K562 (cell line): Measurements from ENCODE around the gene TMEM217. TPM values are rescaled to one million over a fixed set of nuclear protein-coding genes. Genes with fewer than 3 reads are reported as not detected.

Source experiments
- ATF2 ChIP-seq: sonication (generic); formaldehyde crosslinking; IDR thresholded peaks from 2 replicates; pipeline ENCODE4 v1.8.1; 2022; ENCODE audit warnings: missing genetic modification reagents
- BRD9 ChIP-seq: fragments of 450-650 bp; IDR thresholded peaks from 2 replicates; pipeline ENCODE4 v1.6.1; 2018; ENCODE audit warnings: low read depth; ENCODE audit not compliant: partially characterized antibody
- CBFB ChIP-seq: sonication (generic); formaldehyde crosslinking; IDR thresholded peaks from 2 replicates; pipeline ENCODE4 v1.4.0; 2020; ENCODE audit warnings: mild to moderate bottlenecking, missing genetic modification reagents
- CHD4 ChIP-seq: fragments of 200-600 bp; sonication (generic); IDR thresholded peaks from 3 replicates; pipeline ENCODE4 v1.6.1; 2012; ENCODE audit warnings: low read depth, mild to moderate bottlenecking, mixed read lengths, low read length, inconsistent platforms; ENCODE audit not compliant: insufficient read depth, insufficient replicate concordance, poor library complexity, severe bottlenecking
- CREB3L1 ChIP-seq: fragments of 450-650 bp; IDR thresholded peaks from 2 replicates; pipeline ENCODE4 v1.6.1; 2014; ENCODE audit warnings: low read depth, mild to moderate bottlenecking, moderate library complexity, borderline replicate concordance
- E2F4 ChIP-seq: sonication (generic); formaldehyde crosslinking; IDR thresholded peaks from 2 replicates; pipeline ENCODE4 v1.8.0; 2022; ENCODE audit warnings: mild to moderate bottlenecking, low read depth, missing genetic modification reagents
- EZH2 ChIP-seq: IDR thresholded peaks from 2 replicates; pipeline ENCODE4 v1.6.1; 2012; ENCODE audit warnings: low read depth, mild to moderate bottlenecking, inconsistent platforms, low read length, borderline replicate concordance
- HDAC2 ChIP-seq: fragments of 450-650 bp; IDR thresholded peaks from 2 replicates; pipeline ENCODE4 v1.6.1; 2016; ENCODE audit warnings: mild to moderate bottlenecking
- HES1 ChIP-seq: fragments of 450-650 bp; IDR thresholded peaks from 2 replicates; pipeline ENCODE4 v1.6.1; 2016; ENCODE audit warnings: low read depth, mild to moderate bottlenecking, moderate library complexity
- KLF6 ChIP-seq: fragments of 250-450 bp; sonication (Bioruptor Pico); IDR thresholded peaks from 2 replicates; pipeline ENCODE4 v1.4.0; 2020; ENCODE audit warnings: mild to moderate bottlenecking, moderate library complexity, borderline replicate concordance
- MAX ChIP-seq: sonication (generic); formaldehyde crosslinking; IDR thresholded peaks from 2 replicates; pipeline ENCODE4 v1.9.0; 2022; ENCODE audit warnings: mild to moderate bottlenecking, missing genetic modification reagents
- NCOA1 ChIP-seq: fragments of 450-650 bp; IDR thresholded peaks from 2 replicates; pipeline ENCODE4 v1.6.1; 2016; ENCODE audit warnings: low read depth
- SMAD2 ChIP-seq: fragments of 150-350 bp; IDR thresholded peaks from 2 replicates; pipeline ENCODE4 v1.6.1; 2014; ENCODE audit warnings: low read depth, mild to moderate bottlenecking, low read length
- SRSF3 ChIP-seq: fragments of 200-400 bp; formaldehyde crosslinking; IDR thresholded peaks from 2 replicates; pipeline ENCODE4 v1.6.1; 2016; ENCODE audit warnings: mild to moderate bottlenecking, low read length, moderate library complexity; ENCODE audit not compliant: insufficient read depth
- TCF3 ChIP-seq: sonication (generic); formaldehyde crosslinking; IDR thresholded peaks from 2 replicates; pipeline ENCODE4 v1.4.0; 2020; ENCODE audit warnings: mild to moderate bottlenecking, missing genetic modification reagents
- TOE1 ChIP-seq, 2 experiments: fragments of 450-650 bp in 1 of 2; sonication (generic) in 1 of 2; formaldehyde crosslinking in 1 of 2; IDR thresholded peaks; 2 replicates each; pipeline versions ENCODE4 v1.7.1 to v1.8.0; 2016 to 2022; ENCODE audit warnings: borderline replicate concordance in 2 of 2, mild to moderate bottlenecking in 2 of 2, antibody characterized with exemption in 1 of 2, inconsistent platforms in 1 of 2, low read depth in 1 of 2, missing genetic modification reagents in 1 of 2, moderate library complexity in 1 of 2
- USF1 ChIP-seq: sonication (generic); formaldehyde crosslinking; IDR thresholded peaks from 2 replicates; pipeline ENCODE4 v1.9.0; 2022; ENCODE audit warnings: mild to moderate bottlenecking, missing genetic modification reagents
- ZC3H8 ChIP-seq: fragments of 450-650 bp; IDR thresholded peaks from 2 replicates; pipeline ENCODE4 v1.6.1; 2017
- ZFP36 ChIP-seq: fragments of 150-350 bp; IDR thresholded peaks from 2 replicates; pipeline ENCODE4 v1.6.1; 2018; ENCODE audit warnings: low read length, low read depth; ENCODE audit not compliant: partially characterized antibody
- ZNF184 ChIP-seq: sonication (generic); formaldehyde crosslinking; IDR thresholded peaks from 2 replicates; pipeline ENCODE4 v1.5.0; 2020; ENCODE audit warnings: missing genetic modification reagents
- ZNF311 ChIP-seq: fragments of 250-450 bp; sonication (Bioruptor Pico); IDR thresholded peaks from 2 replicates; pipeline ENCODE4 v1.4.0; 2020; ENCODE audit warnings: mild to moderate bottlenecking, moderate library complexity
- ZZZ3 ChIP-seq: fragments of 450-650 bp; IDR thresholded peaks from 2 replicates; pipeline ENCODE4 v1.6.1; 2016; ENCODE audit warnings: antibody characterized with exemption, mild to moderate bottlenecking, moderate library complexity
- polyA plus RNA-seq, 8 experiments: library from polyadenylated mRNA; depleted of rRNA in 4 of 8; stranded (reverse) in 5 of 8; unstranded in 3 of 8; fragments of >200 nt; fragmentation: Nextera tagmentation in 2 of 8; fragmentation: Illumina TruSeq in 1 of 8; extraction: Ambion mirVana in 2 of 8; extraction: Trizol in 1 of 8; gene quantifications; 2 replicates each; pipeline versions ENCODE4 v1.2.1 to v1.2.3, GENCODE V29; 2011 to 2014; ENCODE audit warnings: inconsistent platforms in 1 of 8, missing spikeins in 1 of 8
- total RNA-seq, 7 experiments: library from RNA; depleted of rRNA in 6 of 7; stranded (reverse); fragments of >200 nt in 6 of 7; fragmentation: Illumina TruSeq in 2 of 7; extraction: Trizol in 2 of 7; gene quantifications; 2 replicates each; pipeline versions ENCODE4 v1.2.1 to v1.2.3, GENCODE V29; 2011 to 2021; ENCODE audit warnings: low replicate concordance in 1 of 7

The TMEM217 gene
- total and polyA plus RNA-seq, 9 of the 15 experiments (the other 6 are each of a cell fraction or from before 2014, with no cell fraction given), result 1.3 to 8.0 (median 1.9) TPM

GRCh38 chr6:37180075-37180474, 77.9 kb downstream of the TMEM217 start (continued):
- TF ChIP-seq HES1 (no peak), CHD4 (no peak), EZH2 (no peak), BRD9 (no peak), TOE1 (IDR thresholded peaks at IDR 0.05; ENCODE audit: borderline replicate concordance) (no peak), TOE1 (CRISPR knock-in tag; IDR thresholded peaks at IDR 0.05; ENCODE audit: borderline replicate concordance, low read depth) (no peak), SMAD2 (no peak), HDAC2 (peak; percentile 20; the same call in 1 of the 2 replicates), USF1 (CRISPR knock-in tag) (no peak), SRSF3 (no peak), ZNF184 (CRISPR knock-in tag) (no peak), ZFP36 (peak; percentile 95), NCOA1 (no peak), KLF6 (CRISPR knock-in tag) (no peak), ZZZ3 (no peak), CREB3L1 (no peak), TCF3 (CRISPR knock-in tag) (no peak), ATF2 (CRISPR knock-in tag) (no peak), MAX (CRISPR knock-in tag) (no peak), CBFB (CRISPR knock-in tag) (no peak), ZC3H8 (no peak), E2F4 (no peak), ZNF311 (peak; percentile 41)
